ENCODE measurements around the gene KLHL18. TPM values are rescaled to one million over a fixed set of nuclear protein-coding genes. Genes with fewer than 3 reads are reported as not detected.

The KLHL18 gene
- polyA plus RNA-seq, 2 of the 4 experiments (the other 2 are of a cell fraction) = 14.3 to 20.7 TPM

- TF ChIP-seq E2F6 (IDR thresholded peaks at IDR 0.05; ENCODE audit: borderline replicate concordance, low read depth) = no peak
These were observed 421 bp downstream of the KLHL18 start (continued) for GRCh38 chr3:47283193-47283537.

GRCh38 chr3:47283591-47284364 is 1.0 kb downstream of the KLHL18 start:
- no peak for FAIRE-seq
- POLR2A ChIA-PET = interaction anchor here (1.6 kb wide), 1 partner anchor 97 kb away, joined by 4 read pairs; no protein-coding TSS in a partner anchor
- 49% methylated on average over 10 of the region's 12 CpGs for WGBS (ENCODE audit: missing lambda C conversion rate)
- TF ChIP-seq EP300 (IDR thresholded peaks at IDR 0.05) (no peak), MAFK (IDR thresholded peaks at IDR 0.05; ENCODE audit: partially characterized antibody) (no peak), EHF (CRISPR knock-in tag; IDR thresholded peaks at IDR 0.05) (no peak), ZSCAN20 (CRISPR knock-in tag; IDR thresholded peaks at IDR 0.05) (no peak), FOSB (CRISPR knock-in tag; IDR thresholded peaks at IDR 0.05) (no peak), POLR2A (IDR thresholded peaks at IDR 0.05; ENCODE audit: low read length) (no peak), CBX8 (IDR thresholded peaks at IDR 0.05) (no peak), BHLHE40 (IDR thresholded peaks at IDR 0.05; ENCODE audit: low read depth, low read length) (no peak), REST (IDR thresholded peaks at IDR 0.05) (no peak), SREBF2 (IDR thresholded peaks at IDR 0.05) (no peak)
- DNase-seq (ENCODE audit: low read depth in 1 of 2, low spot score in 1 of 2) = peak in 1 of 2 experiments; percentile 7
- H3K27ac ChIP-seq = peak overlapping the region; percentile 91 to 99
- CTCF ChIA-PET = interaction anchor here (0.6 kb wide), 1 partner anchor 334 kb away, joined by 3 read pairs; no protein-coding TSS in a partner anchor
- no peak; a peak in 1 of 6 replicates for ATAC-seq
- peak overlapping the region; percentile 85 for H3K4me3 ChIP-seq
- H3K9me3 ChIP-seq = no peaks in the 10 kb centered on the region
- H3K4me2 ChIP-seq = peak overlapping the region; percentile 98
- peaks cover 13% of the 10 kb centered on the region for H3K4me1 ChIP-seq

GRCh38 chr3:47288966-47289910 is 6.5 kb downstream of the KLHL18 start:
- no peak for FAIRE-seq
- Histone ChIP-seq H3K4me2 (no peak overlapping the region), H3K4me3 (no peak overlapping the region), H3K4me1 (peaks cover under 1% of the 10 kb centered on the region; the same call in 1 of the 3 replicates), H3K27ac (no peak overlapping the region), H3K9me3 (no peaks in the 10 kb centered on the region)
- DNase-seq (ENCODE audit: low read depth in 1 of 2, low spot score in 1 of 2) = no peak
- no peak for ATAC-seq
- TF ChIP-seq JUNB (IDR thresholded peaks at IDR 0.05) (no peak), USF2 (IDR thresholded peaks at IDR 0.05) (no peak), RARB (CRISPR knock-in tag; IDR thresholded peaks at IDR 0.05) (no peak), POLR2A (IDR thresholded peaks at IDR 0.05; ENCODE audit: low read length) (no peak)
- ChIA-PET POLR2A (no interaction called here), CTCF (interaction anchor here (0.5 to 1.2 kb wide), 2 partner anchors 14 to 122 kb away, joined by 3 to 7 read pairs; no protein-coding TSS in a partner anchor)
- whole genome bisulfite sequencing (ENCODE audit: missing lambda C conversion rate) = 94% methylated on average over 6 of the region's 6 CpGs

All from A549 (cell line).